HG02678 (cell line): Measurements from ENCODE around the gene UQCR10.

Experiments used
- ATAC-seq: cut with Tn5 transposase; IDR thresholded peaks from one replicate; pipeline ENCODE4 v1.9.1; 2021; ENCODE audit warnings: mild to moderate bottlenecking, moderate library complexity; ENCODE audit not compliant: unreplicated experiment

Gene UQCR10

GRCh38 chr22:29767171-29768051 lies at the start of gene UQCR10:
Gene UQCR10 (plus strand): TSS chr22:29767369. CDS start chr22:29767399, 30 bp downstream.
- peak; percentile 72 for ATAC-seq

GRCh38 chr22:29717789-29718188 lies 49.4 kb upstream of the UQCR10 start:
- no peak for ATAC-seq

DNA sequence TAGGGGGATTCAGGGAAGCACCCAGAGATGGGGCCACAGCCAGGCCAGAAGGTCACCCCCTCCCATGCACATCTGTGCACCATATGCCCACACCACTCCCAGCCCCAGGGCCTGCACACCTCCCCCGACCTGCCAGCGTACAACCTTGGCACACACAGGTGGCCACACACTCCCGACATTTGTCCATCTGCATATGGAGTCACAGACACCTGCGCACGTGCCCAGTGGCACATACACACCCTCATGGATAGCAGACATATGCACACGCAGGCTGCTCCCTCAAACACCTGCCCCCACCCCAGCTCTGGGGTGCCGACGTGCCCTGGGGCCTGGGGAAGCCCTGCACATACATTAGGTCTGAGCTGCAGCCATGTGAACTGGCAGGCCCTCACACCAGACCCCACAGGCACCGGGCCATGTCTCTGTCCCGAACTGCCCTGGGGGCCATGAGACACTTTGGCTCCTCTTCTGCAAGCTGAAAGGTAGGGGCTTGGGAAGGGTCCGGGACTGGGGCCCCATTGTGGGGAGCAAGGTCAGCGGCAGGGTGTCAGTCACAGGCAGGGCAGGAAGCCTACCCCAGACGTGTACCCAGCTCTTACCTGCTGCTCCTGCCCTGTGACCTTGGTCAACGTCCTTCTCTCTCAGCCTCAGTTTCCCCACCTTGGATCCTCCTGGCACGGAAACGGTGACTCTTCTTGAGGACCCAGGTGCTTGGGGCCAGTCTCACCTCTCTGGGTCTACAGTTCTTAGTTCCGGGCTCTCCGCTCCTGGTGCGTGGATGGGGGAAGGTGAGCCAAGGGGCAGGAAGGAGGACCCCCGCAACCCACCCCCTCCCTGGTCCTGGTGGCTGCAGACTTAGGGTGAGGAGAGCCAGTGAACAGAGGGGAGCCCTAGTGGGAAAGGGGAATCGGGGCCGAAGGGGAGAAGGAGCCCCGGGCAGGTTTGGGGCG lies 47.9 kb upstream of the UQCR10 start:
- no peak for ATAC-seq

DNA sequence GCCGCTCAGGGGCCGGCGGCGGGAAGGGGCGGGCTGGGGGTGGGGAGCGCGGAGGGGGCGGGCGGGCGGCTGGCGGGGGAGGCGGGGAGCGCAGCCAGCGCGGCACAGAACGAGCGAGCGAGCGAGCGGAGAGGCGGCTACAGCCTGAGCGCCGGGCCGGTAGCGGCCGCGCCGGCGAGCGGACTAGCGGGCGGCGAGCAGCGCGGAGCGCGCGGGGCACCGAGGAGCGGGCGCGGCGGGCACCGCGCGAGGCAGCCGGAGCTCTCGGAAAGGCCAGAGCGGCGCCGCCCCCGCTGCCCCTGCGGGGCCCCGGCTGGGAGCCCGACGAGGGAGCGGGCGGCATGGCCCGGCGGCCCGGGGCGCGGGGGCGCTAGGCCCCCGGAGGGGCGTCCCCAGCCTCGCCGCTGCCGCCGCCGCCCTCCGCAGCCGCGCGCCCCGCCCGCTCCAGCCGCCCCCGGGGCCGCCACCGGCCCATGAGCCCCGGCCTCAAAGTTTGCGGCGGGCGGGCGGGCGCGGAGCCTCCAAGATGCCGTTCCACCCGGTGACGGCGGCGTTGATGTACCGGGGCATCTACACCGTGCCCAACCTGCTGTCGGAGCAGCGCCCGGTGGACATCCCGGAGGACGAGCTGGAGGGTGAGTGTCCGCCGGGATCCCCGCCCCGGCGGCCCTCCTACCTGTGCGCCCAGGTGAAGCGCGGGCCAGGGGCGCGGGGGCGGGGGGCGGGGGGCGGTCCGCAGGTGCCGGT lies 47.1 kb upstream of the UQCR10 start, which contains the start of gene CABP7:
Gene CABP7, plus strand, starts transcription at position 105 of the 747 bp plus-strand sequence. Its CDS starts 422 bp downstream, at position 527.
- no peak for ATAC-seq

DNA sequence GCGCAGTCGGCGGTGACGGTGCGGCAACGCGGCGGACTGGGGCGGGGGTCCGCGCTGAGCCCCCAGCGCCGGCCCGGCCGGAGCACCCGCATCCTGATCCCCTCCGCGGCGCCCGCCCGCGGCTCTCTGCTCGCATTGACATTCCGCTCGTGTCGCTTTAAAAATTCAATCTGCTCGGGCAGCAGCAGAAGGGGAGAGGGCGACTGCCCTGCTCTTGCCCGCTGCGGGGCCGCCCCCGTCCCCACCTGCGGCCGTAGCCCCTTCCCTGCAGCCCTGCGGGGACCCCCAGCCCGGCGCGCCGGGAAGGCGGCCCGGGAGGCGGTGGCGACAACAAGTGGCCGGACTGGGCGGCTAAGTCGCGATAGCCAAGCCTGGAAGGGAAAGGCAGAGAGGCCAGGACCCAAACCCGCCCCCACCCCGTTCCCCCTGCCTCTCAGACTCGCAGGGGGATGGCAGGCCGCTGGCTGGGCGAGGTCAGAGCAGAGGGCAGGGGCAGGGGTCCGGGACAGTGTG lies 46.3 kb upstream of the UQCR10 start:
- no peak for ATAC-seq

GRCh38 chr22:29722151-29722550 lies 45.0 kb upstream of the UQCR10 start:
- no peak for ATAC-seq

- no peak for ATAC-seq
These were observed 44.6 kb upstream of the UQCR10 start for GRCh38 chr22:29722587-29722986.

DNA sequence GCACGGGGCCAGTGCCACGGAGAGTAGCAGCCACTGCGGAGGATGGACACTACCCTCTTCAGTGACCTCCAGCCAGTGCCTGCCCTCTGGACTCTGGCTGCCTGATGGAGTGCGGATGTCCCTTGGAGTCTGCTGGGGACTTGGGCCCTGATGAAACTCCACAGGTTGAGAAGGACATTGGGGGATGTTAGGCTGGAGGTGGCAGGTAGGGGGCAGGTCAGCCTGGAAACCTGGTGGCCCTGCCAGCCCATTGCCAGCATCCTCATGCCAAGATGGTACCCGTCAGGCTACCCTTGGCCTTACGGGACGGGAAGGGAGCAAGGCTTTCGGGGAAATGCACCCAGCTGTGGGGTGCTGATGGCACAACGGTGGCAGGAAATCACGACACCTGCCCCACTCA lies 43.4 kb upstream of the UQCR10 start:
- ATAC-seq, result no peak

DNA sequence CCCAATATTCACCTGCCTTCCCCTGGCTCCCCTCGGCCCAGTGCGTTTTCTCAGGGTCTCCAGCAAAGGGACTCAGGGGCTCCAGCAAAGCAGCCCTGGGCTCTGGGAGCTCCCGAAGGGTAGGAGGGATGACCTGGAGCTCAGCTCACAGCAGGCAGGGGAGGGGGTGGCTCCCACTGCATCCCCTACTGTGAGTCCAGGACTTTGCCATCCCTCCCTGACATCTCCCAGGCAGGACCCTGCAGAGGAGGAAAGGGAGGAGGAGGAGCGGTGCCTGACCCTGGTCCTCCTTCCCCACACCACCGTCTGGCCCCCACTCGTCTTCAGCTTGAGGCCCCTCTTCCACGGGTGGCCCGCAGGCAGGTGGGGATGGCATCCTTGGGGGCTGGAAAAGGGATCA lies 42.3 kb upstream of the UQCR10 start:
- ATAC-seq, result no peak

GRCh38 chr22:29726106-29726505 lies 41.1 kb upstream of the UQCR10 start:
- no peak for ATAC-seq

DNA sequence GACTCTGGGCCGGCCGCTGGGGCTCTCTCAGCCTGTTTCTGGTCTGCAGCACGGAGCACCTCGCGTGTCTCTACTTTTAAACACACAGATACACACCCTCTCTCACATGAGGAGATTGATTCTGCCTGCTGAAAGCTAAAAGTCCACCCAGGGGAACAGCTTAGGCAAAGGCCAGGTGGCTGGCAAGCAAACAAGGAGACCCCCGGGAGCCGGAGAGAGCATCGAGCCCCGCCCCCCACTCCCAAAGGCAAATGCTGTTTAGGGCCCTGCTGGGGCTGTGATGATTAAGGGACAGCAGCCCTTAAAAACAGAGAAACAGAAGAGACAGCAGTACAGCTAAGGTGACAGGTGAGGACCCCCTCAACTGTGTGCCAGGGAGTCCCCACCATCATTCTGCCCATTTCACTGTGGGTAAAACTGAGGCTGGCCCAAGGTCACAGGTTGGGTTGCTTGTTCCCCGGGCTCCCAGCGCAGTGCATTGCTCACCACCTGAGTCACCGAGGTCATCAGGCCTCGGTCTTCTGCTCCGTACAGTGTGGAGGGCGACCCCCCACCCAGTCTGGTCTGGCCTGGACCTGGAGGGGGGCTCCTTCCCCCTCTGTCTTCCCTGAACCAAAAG lies 40.5 kb upstream of the UQCR10 start:
- no peak for ATAC-seq

GRCh38 chr22:29727131-29727523 lies 40.0 kb upstream of the UQCR10 start:
- no peak for ATAC-seq

GRCh38 chr22:29729161-29729560 lies 38.0 kb upstream of the UQCR10 start:
- ATAC-seq, result no peak

DNA sequence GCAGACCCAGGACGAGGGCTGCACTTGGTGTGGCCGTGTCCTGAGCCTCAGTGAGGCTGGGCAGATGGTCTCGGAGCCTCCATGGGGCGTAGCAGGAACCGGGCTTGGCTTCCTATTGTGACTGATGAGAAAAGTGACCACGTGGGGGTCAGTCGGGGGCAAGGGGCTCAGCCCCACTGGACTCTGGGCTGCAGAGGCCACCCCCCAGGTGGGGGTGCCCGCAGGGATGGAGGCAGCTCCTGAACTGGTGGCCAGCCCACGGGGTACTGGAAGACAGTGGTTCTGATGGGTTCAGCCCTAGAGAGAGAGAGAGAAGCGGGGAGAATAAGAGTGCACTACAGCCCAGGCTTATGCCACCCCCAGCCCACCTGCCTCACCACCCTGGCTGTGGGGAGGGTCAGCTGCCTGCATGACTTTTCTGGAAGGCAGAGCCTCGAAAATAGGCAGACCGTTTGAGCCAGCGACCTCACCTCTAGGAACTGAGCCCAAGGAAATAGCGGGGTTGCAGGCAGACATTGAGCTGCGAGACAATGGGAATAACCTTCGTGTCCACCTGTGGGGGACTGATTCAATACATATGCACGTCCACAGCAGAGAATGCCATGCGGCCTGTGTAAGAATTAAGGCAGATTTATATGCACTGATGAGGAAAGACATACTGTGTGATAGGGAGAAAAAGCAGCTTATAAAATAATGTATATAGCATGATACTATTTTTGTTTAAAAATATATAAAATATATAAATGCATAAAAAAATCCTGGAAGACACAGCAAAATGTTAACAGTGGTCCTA lies 35.9 kb upstream of the UQCR10 start:
- ATAC-seq, result no peak

GRCh38 chr22:29732883-29733282 lies 34.3 kb upstream of the UQCR10 start:
- no peak for ATAC-seq

DNA sequence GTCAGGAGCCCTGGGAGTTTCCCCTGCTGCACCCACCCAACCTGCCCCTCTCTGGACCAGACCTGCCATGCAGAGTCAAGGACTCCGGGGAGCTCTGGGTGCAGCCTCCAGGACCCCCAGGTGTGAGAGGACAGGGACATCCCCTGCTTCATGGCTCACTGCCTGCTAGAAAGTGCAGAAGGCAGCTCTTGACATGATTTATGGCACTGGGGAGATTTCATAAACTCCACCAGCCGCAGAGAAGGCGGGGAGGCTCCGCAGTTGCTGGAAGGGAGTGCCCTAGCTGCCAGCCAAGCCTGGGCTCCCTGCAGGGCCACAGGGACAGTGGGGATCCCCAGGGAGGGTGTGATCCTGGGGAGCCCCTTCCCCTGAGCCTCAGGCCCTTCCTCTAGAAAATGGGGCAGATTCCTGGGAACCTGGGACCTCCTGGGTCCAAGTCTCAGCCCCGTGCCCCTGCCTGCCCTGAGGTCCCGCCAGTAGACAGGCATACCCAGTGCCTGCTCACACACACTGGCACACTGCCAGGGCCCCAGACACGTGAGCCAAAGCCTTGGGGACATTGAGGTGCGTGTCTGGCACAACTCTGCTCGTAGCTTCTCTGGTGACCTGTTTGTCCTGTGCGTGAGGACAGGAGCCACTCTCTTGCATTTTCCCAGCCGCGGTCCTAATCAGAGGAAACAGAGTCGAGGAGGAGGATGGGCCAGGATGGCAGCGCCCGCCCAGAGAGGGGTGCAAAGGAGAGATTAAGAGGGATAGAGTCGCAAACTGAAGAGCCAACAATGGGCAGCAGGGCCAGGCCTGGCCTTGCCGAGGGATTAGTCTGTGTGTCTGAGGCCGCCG lies 33.6 kb upstream of the UQCR10 start:
- no peak for ATAC-seq

DNA sequence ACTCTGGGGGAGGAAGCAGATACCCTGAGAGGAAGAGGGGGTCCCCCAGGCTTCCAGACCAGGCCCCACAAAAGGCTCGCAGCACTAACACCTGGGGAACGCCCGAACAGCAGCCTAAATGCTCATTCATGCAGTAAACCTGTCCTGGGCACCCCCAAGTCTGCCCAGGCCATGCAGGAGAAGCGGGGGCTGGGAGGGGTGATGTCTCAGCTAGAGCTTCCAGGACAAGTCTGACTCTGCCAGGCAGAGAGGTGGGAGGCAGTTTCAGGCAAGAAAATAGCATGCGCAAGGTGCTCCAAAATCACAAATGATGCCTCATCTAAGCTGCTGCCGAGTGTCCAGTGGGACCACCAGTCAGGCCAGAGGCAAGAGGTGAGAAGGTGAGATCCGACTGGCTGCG lies 32.8 kb upstream of the UQCR10 start:
- no peak for ATAC-seq

DNA sequence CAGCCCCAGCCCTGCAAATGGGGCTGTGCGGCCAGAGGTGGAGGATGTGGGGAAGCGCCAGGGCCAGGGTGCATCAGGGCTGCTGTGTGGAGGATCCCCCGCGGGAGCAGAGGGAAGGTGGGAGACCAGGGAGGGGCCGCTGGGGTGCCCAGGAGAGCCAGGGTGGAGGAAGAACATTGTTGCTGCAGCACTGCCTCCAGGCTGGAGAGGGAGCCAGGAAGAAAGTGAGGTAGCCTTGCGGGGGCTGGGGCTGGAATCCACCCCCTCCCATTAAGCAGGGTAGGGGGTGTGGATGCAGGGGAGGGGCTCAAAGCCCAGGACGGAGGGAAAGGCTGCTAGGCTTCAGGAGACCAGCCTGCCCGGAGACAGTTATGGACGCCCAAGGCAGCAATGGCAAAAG lies 32.3 kb upstream of the UQCR10 start:
- ATAC-seq, result no peak

- no peak for ATAC-seq
These were observed 31.8 kb upstream of the UQCR10 start for GRCh38 chr22:29735416-29735815.
